IPS-11a (cell line): ENCODE results near the gene RSPH6A.
A peak's percentile ranks its signal among the peaks of the same experiment; 100 is the strongest.
"Not testable (repeated sequence)": the region's sequence is repeated elsewhere in the genome, so short reads cannot be mapped to it uniquely, and the experiment has no call there.

Experiments
- H3K4me3 ChIP-seq: one replicate; pipeline ENCODE4 v1.5.1; 2013; ENCODE audit warnings: low read depth, low read length, control low read depth

RSPH6A gene

DNA sequence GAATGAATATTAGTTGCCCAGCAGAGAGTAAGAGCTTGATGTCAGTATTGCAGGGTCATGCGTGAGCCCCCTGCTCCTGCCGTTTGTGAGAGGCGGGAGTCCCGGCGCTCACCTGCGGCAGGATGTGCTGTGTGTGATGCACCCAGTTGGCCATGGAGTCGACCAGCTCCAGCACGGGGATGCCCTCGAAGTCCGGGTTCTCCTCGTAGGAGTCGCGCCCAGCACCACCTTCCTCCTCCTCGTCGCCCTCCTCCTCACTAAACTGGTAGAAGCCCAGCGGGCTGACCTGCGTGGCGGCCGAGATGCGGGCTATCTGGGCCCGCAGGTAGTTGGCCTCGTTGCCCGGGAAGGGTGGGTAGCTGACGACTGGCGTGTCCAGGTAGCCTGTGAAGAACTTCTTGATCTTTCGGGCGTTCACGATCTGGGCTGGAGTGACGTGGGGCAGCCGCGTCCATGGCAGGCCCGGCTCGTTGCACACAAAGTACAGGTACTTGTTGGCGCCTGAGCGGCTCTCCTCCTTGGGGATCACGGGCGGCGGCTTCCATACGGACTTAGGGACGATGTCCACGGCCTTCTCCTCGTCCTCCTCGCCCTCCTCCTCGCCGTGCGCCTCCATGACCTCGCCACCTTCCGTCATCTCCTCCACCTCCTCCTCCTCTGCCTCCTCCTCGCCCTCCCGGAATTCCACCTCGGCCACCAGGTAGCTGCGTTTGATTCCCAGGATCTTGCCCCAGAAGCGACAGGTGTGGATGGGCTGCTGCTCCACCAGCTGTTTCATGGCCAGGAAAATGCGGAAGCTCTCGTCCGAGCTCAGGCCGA is 10.8 kb downstream of the RSPH6A start:
- H3K4me3 ChIP-seq, result no peak overlapping the region

DNA sequence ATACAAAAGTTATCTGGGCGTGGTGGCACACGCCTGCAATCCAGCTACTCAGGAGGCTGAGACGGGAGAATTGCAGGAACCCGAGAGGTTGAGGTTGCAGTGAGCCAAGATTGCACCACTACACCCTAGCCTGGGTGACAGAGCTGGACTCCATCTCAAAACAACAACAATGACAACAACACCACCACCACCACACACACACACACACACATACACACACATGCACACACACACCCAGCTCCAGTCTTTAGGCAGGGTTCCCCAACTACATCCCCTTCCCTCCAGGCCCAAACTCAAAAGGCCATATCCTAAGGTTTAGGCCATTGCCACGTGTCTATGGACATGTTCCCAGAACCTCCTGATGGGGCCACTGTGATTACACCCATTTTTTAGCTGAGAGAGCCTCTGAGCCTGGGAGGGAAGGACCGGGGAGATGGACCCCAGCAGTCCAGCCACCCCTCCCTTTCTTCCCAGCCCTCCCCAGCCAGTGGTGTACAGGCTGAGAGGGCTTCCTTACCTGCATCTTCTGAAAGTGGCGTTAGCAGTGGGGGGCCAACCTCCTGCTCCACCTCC is 13.4 kb downstream of the RSPH6A start:
- no peak overlapping the region for H3K4me3 ChIP-seq

DNA sequence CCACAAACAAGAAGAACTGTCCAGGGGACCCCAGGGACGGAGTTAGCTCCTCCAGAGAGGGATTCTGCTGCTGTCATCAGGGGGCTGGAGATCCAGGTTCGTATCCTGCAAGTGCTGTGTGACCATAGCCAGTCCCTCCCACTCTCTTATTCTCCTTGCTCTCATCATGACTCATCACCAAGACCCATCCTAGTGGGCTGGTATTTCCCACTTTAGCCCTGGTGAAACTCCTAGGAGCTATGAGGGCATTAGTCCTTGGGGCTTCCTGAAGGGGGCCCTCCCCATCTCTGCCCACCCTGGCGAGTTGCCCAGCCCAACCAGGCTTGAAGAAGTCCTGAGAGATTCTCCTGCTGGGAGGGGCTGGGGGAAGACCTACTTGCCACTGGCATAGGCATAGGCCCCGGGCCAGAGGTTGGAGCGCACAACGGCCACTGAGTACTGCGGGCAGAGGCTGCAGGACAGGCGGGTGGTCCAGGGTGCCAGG is 15.0 kb downstream of the RSPH6A start:
- no peak overlapping the region for H3K4me3 ChIP-seq

DNA sequence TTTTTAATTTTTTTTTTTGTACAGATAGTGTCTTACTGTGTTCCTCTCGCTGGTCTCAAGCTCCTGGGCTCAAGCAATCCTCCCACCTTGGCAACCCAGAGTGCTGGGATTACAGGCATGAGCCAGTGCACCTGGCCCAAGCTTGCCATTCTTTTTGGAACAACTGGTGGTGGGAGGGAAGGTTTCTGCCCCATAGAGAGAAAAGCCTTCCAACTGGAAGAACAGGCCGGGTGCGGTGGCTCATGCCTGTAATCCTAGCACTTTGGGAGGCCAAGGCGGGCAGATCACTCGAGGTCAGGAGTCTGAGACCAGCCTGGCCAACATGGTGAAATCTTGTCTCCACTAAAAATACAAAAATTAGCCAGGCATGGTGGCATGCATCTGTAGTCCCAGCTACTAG is 15.6 kb downstream of the RSPH6A start:
- not testable (repeated sequence) for H3K4me3 ChIP-seq

DNA sequence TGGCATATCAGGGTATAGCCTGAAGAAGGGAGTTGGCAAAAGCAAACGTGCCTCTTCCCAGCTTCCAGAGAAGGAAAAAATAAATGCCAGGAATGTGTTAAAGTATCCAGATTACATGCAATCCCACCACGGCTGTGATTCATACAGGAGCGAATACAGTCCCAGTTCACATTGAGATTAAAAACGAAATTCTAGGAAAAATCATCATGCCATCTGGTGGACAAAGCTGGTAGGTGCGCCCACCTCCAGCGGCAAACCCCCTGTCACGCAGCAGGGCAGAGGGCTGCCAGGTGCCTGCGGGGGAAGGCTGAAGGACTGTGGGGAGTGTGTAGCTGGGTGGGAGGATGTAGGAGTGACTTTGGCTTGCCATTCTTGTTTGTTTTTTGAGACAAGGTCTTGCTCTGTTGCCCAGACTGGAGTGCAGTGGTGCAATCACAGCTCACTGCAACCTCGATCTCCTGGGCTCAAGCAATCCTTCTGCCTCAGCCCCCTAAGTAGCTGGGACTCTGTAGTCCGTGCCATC is 16.1 kb downstream of the RSPH6A start:
- H3K4me3 ChIP-seq, result no peak overlapping the region

DNA sequence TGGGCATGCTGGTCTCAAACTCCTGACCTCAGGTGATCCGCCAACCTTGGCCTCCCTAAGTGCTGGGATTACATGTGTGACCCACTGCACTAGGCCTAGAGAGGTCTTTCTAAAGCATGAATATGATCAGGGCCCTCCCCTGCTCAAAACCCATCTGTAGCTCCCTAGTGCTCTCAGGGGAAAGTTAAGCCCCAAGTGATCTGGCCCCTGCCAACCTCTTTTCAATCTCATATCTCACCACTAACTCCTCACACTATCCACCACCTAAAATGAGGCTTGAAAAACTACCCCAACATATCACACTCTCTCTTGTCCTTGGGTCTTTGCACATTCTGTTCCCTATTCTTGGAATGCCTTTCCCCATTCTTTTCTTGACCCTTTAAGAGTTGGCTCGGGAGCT is 20.5 kb downstream of the RSPH6A start:
- no peak overlapping the region for H3K4me3 ChIP-seq

DNA sequence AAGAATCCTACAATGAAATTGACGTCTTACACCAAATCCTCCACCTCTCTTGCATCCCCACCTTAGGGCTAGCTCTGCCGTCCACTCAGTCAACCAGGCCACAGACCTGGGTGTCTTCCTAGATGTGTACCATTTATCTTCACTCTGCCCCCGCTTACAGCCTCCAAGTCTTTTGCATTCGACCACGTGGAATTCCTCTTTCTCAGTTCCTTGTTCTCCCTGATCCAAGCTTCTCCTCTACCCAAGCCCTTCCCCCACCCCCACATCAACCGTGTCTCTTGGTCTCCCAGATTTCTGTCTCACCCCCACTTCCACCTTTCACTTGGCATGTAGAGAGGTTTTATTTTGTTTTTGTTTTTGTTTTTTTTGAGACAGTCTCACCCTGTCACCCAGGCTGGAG is 21.2 kb downstream of the RSPH6A start:
- no peak overlapping the region for H3K4me3 ChIP-seq

DNA sequence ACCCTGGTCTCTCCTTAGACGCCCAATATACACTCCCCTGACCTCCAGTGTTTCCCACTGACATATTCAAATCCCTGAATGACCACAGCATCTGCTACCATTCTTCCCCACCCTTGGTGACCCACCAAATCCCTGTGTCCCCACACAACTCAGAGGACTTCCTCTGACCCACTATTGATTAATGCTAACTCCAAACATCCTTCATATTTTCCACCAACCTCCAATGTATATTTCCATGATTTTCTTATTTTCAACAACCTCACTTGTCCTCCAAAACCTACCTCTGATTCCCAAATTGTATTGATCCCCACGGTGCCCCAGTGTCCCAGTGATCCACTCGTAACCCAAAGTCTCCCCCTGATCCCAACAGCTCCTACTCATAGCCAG is 21.9 kb downstream of the RSPH6A start:
- no peak overlapping the region for H3K4me3 ChIP-seq

DNA sequence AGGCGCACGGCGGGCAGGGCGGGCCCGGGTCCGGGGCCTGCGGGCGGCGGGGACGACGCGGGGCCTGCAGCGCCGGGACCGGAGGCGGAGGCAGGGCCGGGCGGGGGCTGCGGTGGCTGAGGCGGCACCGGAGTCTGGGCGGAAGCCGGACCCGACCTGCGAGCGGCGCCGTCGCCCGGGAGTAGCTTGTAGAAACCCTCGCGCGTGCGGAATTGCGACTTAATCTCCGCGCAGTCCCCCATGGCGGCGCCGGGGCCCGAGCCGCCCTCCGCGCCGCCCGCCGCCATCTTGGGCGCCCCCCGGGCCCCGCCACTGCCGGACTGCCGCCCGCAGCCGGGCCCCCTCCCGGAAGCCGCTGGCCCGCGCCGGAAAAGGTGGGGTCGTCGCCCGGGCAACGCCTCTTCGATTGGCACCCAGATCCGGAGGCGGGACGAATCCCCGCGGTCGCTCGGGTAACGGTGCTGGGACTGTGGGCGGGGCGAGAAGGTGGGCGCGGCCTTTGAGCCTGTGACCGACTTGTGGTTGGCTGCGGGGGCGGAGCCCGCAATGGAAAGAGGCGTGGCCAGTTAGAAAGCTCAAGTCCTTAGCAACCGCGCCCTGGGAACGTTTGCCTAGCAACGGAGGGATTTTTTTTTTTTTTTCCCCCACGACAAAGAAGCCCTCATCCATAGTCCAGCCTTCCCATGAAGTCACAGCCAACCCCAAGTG is 22.5 kb downstream of the RSPH6A start, which contains the start of gene DMWD:
Gene DMWD, minus strand, starts transcription at position 376 of the 708 bp plus-strand sequence. Its CDS starts 89 bp downstream, at position 287.
- peak within 1 kb of the TSS; percentile 85 for H3K4me3 ChIP-seq

DNA sequence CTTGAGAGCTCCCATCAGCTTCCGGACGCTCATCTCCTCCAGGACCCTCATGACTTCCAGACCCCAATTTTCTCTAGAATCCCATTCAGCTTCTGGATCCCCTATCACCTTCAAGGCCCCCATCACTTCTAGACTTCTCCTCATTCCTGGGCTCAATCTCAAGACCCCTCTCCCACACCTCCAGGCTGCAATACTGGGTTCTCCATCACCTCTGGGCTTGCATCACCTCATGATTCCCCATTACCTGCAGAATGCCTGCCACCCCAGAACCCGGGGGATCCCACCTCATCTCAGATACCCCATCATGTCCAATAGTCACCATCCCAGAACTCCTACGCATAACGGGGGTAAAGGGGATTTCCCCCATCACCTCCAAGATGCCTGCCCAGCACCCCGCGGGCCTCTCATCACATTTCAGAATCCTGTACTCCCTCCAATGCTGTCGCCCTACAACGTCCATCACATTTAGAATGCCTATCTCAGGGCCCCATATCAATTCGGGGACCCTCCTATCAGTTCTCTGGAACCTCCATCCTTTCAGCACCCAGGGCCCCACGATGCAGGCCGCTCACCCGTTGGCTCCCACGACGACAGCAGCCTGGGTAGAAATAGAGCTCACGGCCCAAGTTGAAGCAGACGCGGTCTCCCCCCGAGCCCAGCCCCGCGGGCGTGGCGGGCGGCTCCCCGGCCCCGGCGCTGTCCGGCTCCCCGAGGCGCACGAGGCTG is 23.2 kb downstream of the RSPH6A start:
- H3K4me3 ChIP-seq, result peak overlapping the region; percentile 85

DNA sequence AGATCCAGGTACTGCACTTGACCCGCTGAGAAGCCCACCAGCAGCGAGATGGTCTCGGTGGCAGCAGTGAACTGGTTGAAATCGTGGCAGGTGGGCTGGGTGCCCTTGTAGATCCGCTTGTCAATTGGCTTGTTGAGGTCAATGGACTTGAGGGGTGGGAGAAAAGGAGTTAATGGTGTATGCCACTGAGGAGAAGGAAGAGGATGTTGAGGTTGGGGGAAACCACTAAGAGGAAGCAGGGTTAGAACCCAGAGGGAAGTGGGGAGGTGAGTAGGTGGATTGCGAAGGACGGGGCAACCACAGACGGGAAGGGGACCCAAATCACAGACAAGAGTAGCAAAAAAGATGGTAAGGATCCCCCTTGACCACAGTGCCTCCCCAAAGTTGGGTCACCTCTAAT is 24.2 kb downstream of the RSPH6A start:
- H3K4me3 ChIP-seq, result no peak overlapping the region

DNA sequence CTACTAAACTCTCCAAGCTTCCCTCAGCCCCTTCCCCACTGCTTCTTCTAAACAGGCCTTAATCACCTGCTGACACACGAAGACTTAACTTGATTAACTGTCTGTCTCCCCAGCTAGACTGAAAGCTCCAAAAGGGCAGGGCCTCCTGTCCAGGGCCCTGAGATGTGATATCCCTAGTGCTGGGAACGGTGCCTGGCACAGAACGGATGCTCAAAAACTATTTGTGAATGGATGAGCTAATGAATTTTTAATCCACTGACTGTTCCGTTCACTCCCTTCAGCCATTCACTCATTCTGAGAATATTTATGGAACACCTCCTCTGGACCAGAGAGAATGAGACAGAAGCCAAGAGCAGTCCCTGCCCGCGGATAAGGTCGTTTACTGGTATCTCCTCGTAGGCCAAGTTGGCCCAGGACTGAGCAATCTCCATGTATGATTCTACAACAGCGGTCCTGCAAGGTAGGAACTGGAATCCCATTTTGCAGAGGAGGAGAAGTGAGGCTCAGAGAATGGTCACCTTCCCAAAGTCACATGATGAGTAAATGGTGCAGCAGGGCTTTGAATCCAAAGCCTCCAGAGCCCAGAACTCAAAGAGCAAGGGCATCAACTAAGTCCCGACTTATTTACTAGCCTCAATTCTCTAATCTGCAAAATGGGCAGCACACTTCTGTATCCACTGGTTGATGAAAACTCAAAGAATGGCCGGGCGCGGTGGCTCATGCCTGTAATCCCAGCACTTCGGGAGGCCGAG is 25.9 kb downstream of the RSPH6A start:
- no peak overlapping the region for H3K4me3 ChIP-seq

DNA sequence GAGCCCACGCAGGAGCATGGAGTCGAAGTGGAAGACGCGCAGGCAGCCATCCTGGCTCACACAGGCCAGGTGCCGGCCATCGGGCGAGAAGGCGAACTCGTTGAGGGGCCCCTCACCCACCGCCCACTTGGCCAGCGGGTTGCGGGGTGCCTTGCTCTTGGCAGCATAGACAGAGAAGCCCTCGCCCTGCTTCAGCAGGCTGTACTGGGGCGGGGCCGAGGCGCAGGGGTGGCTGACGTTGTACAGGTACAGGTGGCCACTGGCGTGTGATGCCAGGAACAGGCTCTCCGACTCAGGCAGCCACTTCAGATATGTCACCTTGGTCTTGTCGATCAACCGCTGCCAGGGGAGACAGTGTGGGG is 28.6 kb downstream of the RSPH6A start:
- H3K4me3 ChIP-seq, result no peak overlapping the region

DNA sequence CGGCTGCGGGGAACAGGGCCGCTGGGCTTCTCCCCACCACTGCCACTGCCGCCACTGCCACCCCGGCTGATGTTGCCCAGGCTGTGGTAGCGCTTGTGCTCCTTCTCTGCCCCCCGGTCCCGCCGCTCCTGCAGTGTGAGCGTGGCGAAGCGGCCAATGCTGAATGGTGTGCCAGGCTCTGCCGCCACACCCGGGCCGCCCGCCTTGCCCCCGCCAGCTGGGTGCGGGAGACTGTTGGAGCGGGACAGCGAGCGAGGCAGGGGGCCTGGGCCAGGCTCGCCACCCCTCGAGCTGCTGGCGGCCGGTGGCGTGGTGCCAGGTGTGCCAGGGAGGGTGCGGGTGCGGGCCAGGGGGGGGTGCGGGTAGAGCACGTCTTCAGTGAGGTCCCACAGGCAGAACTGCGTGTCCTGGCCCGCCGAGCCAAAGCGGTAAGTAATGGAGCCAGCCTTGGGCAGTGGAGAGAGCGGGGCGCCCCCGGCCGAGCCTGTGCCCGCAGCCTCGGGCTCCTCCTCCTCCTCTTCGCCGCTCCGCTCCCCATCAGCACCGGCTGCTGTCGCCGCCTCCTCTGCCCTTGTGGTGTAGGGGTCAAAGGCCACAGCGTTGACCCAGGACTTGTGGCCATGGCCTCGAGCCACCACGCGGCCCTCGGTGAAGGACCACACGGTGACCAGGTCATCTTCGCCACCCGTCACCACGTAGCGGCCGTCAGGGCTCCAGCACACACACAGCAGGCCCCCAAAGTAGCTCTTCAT is 29.2 kb downstream of the RSPH6A start:
- no peak overlapping the region for H3K4me3 ChIP-seq

DNA sequence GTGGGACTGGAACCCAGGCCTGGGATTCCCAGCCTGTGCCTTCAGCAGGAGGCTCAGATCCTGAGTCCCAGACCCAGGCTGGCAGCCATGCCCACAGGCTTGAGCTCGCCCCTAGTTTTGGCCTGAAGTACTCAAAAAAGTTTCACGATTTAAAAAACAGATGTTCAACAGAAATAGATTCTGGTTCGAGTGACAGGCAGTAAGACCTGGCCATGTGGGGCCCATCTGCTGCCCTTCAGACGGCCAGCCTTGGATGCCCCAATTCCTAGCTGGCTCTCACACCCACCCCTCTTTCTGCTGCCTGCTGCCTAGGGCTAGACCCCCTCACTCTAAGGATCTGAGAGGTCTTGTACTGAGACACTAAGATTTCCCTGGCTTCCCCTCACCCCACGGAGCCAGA is 30.0 kb downstream of the RSPH6A start:
- no peak overlapping the region for H3K4me3 ChIP-seq

DNA sequence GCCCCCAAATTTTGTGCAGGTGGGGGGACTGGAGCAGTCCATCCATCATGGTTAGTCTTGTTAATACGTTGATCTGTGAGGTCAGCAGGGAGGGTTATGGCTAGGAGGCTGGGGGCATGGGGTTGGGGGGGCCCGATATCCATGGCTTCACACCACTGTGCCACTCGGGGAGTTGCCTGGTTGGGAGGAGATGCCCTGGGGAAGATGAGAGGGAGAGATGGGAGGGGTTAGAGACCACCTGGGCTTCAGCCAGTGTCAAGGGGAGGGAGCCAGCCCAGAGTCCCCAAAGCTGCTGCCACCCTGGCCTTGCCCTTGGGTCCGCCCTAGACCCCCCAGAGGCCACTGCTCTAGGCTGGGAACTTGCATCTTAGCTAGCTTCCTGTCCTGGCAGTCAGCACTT is 31.0 kb downstream of the RSPH6A start:
- no peak overlapping the region for H3K4me3 ChIP-seq

DNA sequence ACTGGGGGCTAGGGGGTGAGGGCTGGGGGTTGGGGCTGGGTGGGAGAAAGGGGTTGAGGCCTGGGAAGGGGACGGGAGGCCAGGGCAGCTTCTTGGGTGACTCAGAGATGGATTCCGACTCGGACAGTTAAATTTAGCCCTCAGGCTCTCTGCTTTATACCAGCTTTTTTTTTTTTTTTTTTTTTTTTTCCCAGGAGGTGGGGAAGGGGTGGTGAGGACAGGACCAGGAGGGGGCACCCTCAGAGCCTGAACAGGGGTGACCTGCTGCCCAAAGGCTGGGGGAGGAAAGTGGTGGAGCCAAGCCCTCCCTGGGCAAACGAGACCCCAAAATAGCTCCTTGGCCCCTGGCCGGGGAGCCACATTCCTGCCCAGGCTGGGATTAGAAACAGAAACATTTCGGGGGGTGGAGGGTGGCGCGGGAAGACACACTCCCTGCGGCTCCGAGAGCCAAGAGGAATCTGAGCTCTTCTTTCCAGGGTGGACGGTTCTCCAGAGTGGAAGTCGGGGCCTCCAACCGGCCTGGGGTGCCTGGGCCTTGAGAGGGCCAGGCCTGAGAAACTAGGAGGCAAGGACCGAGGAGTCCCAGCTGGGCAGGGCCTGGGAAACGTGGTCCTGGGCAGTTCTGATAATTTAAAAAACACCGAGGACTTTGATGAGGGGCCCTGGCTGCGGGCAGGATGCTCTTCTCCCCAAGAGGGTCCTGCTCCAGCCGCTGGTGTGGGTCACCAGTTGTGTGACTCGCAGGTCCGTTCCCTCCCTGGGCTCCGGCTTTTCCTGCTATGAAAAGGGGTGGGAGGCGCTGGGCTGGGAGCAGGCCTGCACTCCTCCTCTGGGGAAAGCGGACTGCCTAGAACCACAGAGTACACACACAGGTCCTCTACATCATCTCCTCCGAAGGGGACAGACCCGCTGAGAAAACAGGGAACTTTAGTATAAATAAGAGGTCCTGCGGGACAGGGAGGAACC is 32.0 kb downstream of the RSPH6A start:
- H3K4me3 ChIP-seq, result no peak overlapping the region

DNA sequence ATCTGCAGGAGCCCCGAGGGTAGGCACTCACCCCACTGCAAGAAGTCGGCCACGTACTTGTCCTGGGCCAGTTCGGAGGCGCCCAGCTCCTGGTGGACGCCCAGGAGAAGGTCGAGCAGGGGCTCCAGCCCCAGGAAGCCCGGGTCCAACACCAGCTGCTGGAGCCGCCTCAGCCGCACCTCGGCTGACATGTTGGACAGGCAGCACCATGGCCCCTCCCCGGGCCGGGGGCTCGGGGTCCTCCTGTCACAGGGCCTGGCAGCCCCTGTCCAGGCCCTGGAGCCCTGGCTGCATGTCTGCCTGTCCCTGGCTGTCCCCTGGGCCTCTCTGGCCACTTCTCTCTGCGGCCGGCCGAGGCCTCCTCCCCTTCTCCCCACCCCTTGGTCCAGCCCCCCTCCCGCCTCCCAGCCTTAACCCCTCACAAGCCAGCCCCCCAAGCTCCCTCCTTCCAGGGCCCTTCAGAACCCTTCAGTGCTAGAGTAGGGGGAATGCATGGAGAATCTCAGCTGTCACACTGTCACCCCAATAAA is 32.9 kb downstream of the RSPH6A start, which contains the start of gene DMPK:
Gene DMPK, minus strand, starts transcription at position 329 of the 530 bp plus-strand sequence. Its CDS starts 138 bp downstream, at position 191.
- H3K4me3 ChIP-seq, result no peak within 1 kb of the TSS
